Common myeloid progenitor, CD34-positive (primary cell): ENCODE measurements around the gene PRKAG2.
A peak's percentile ranks its signal among the peaks of the same experiment; 100 is the strongest.
"Not testable (repeated sequence)": the region's sequence is repeated elsewhere in the genome, so short reads cannot be mapped to it uniquely, and the experiment has no call there.

Experiments
- CTCF ChIA-PET: fragments of 350-600 bp; sonication (Branson Sonifier 250); formaldehyde crosslinking; loops from one replicate; lab custom pipeline; 2021; ENCODE audit warnings: antibody characterized with exemption; lab: Charles Lee
- POLR2A ChIA-PET: fragments of 350-600 bp; sonication (Branson Sonifier 250); formaldehyde crosslinking; loops from one replicate; lab custom pipeline; 2021; ENCODE audit warnings: antibody characterized with exemption; lab: Charles Lee
- DNase-seq, 3 donors: peaks; one replicate each; pipeline versions ENCODE4 v3.0.0 to v3.0.0-alpha.2; 2013
- H3K27ac ChIP-seq, 2 experiments: 1 replicate in 1 of 2; 2 replicates in 1 of 2; pipeline ENCODE4 v1.7.0; 2013; ENCODE audit warnings: inconsistent platforms in 2 of 2, low read length in 2 of 2, mild to moderate bottlenecking in 2 of 2, low read depth in 1 of 2, moderate library complexity in 1 of 2; ENCODE audit not compliant: severe bottlenecking in 2 of 2, insufficient read depth in 1 of 2, poor library complexity in 1 of 2
- H3K27me3 ChIP-seq, 5 experiments: replicated peaks in 2 of 5; 1 replicate in 3 of 5; 2 replicates in 2 of 5; pipeline versions ENCODE4 v1.6.1 to v1.7.0; 2013; ENCODE audit warnings: low read length in 4 of 5, mild to moderate bottlenecking in 2 of 5, moderate library complexity in 2 of 5, inconsistent platforms in 1 of 5; ENCODE audit not compliant: insufficient read depth in 5 of 5, control insufficient read depth in 4 of 5
- H3K36me3 ChIP-seq, 4 experiments: 1 replicate in 2 of 4; 2 replicates in 2 of 4; pipeline versions ENCODE4 v1.6.1 to v1.7.0; 2013; ENCODE audit warnings: low read length in 3 of 4, control low read depth in 1 of 4, mild to moderate bottlenecking in 1 of 4; ENCODE audit not compliant: control insufficient read depth in 4 of 4, insufficient read depth in 4 of 4
- H3K4me1 ChIP-seq, 4 experiments: 1 replicate in 3 of 4; 2 replicates in 1 of 4; pipeline versions ENCODE4 v1.6.1 to v1.7.1; 2013; ENCODE audit warnings: low read length in 3 of 4, mild to moderate bottlenecking in 3 of 4, control low read depth in 1 of 4, inconsistent platforms in 1 of 4, moderate library complexity in 1 of 4; ENCODE audit not compliant: control insufficient read depth in 4 of 4, insufficient read depth in 4 of 4; ENCODE audit errors: control extremely low read depth in 1 of 4
- H3K4me3 ChIP-seq, 7 experiments: 1 replicate in 4 of 7; 2 replicates in 3 of 7; pipeline versions ENCODE4 v1.5.1 to v1.7.0; 2013; ENCODE audit warnings: mild to moderate bottlenecking in 7 of 7, low read length in 6 of 7, moderate library complexity in 6 of 7, inconsistent platforms in 2 of 7, low read depth in 2 of 7, control low read depth in 1 of 7; ENCODE audit not compliant: insufficient read depth in 4 of 7, control insufficient read depth in 1 of 7; ENCODE audit errors: extremely low read depth in 1 of 7
- H3K9me3 ChIP-seq, 5 experiments: 1 replicate in 4 of 5; 2 replicates in 1 of 5; pipeline versions ENCODE4 v1.6.1 to v1.7.1; 2013; ENCODE audit warnings: low read length in 4 of 5, mild to moderate bottlenecking in 2 of 5, inconsistent platforms in 1 of 5, low read depth in 1 of 5, moderate library complexity in 1 of 5; ENCODE audit not compliant: control insufficient read depth in 4 of 5, insufficient read depth in 2 of 5; ENCODE audit errors: control extremely low read depth in 1 of 5
- WGBS: methylation state at CpG from one replicate; pipeline ENCODE4 v1.1.5; 2013; ENCODE audit not compliant: insufficient coverage; 5-methylcytosine and 5-hydroxymethylcytosine counted together

Gene PRKAG2

DNA sequence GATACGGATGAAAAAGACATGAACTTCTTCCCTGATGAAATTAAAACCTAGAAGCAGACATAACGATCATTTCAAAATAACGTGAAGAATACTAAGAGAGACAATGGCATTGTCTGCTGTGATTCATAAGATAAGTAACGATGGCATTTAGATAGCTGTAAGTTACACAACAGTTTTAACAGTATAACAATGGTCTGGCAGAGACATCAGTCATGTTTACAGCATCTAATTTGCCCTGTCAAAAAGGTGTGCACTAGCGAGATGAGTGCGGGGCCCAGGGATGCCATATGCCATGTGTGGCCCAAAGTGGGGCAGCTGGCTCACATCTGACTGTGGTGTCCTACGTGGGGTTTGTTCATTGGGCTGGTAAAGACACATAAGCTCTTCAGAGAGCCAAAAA, 301.5 kb downstream of the PRKAG2 start:
- WGBS, result 97% methylated on average over 6 of the region's 7 CpGs
- Histone ChIP-seq H3K9me3 (peaks cover 0 to 20% (median 12%) of the 10 kb centered on the region in 5 experiments), H3K27me3 (no peaks in the 10 kb centered on the region), H3K4me1 (no peaks in the 10 kb centered on the region), H3K36me3 (peaks cover 6 to 18% (median 8%) of the 10 kb centered on the region in 4 experiments), H3K4me3 (no peak overlapping the region), H3K27ac (no peak overlapping the region)
- ChIA-PET POLR2A (interaction anchor here (0.6 kb wide), 1 partner anchor 558 kb away, joined by 3 read pairs; no protein-coding TSS in a partner anchor), CTCF (interaction anchor here (1.1 to 1.9 kb wide), 4 partner anchors 10 to 208 kb away, joined by 3 to 7 read pairs (median 6); no protein-coding TSS in a partner anchor)
- DNase-seq, result no peak

DNA sequence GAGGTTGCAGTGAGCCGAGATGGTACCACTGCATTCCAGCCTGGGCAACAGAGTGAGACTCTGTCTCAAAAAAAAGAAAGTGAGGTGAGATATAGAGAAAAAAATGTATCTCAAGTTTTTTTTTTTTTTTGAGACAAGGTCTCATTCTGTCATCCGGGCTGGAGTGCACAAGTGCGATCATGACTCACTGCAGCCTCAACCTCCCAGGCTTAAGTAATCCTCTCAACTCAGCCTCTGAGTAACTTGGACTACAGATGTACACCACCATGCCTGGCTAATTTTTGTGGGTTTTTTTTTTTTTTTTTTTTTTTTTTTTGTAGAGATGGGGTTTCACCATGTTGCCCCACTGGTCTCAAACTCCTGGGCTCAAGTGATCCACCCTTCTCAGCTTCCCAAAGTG, 303.9 kb downstream of the PRKAG2 start:
- POLR2A ChIA-PET, result not testable (repeated sequence)
- CTCF ChIA-PET, result interaction anchor here (0.8 to 2.8 kb wide), 3 partner anchors 23 to 190 kb away, joined by 3 to 27 read pairs (median 3); no protein-coding TSS in a partner anchor
- 97% methylated on average over 3 of the region's 3 CpGs for WGBS

DNA sequence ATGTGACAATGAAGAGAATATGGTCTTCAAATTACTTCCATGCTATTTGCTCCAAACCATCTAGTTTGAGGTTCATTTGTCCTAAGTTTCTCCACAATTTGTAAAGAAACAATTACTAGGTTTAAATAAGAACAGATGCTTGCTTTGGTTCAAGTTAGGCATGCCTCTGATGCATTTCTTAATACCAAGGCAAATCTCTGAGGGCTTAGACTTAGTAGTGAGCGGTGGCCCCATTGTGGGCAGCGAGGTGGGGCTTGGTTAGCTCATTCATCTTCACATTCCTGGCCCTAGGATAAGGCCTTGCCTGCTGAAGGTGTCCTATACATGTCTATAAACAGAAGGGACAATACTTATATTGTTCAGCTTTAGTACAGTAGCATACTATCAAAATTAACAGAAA, 304.8 kb downstream of the PRKAG2 start:
- ChIA-PET POLR2A (no interaction called here), CTCF (interaction anchor here (0.8 to 2.8 kb wide), 6 partner anchors 22 to 211 kb away, joined by 3 to 27 read pairs (median 4); no protein-coding TSS in a partner anchor)
- WGBS, result 100% methylated on average over 1 of the region's 2 CpGs
- Histone ChIP-seq H3K27ac (no peak overlapping the region), H3K27me3 (no peaks in the 10 kb centered on the region), H3K4me3 (no peak overlapping the region), H3K36me3 (peaks cover 2 to 24% (median 13%) of the 10 kb centered on the region in 4 experiments), H3K9me3 (no peaks in the 10 kb centered on the region), H3K4me1 (no peaks in the 10 kb centered on the region)
- DNase-seq, result no peak

More for the DNA sequence above, 303.9 kb downstream of the PRKAG2 start:
- not testable (repeated sequence) for DNase-seq, H3K4me1 ChIP-seq, H3K27ac ChIP-seq, H3K9me3 ChIP-seq, H3K27me3 ChIP-seq, H3K4me3 ChIP-seq
- peaks cover 2 to 22% (median 13%) of the 10 kb centered on the region in 4 experiments for H3K36me3 ChIP-seq

DNA sequence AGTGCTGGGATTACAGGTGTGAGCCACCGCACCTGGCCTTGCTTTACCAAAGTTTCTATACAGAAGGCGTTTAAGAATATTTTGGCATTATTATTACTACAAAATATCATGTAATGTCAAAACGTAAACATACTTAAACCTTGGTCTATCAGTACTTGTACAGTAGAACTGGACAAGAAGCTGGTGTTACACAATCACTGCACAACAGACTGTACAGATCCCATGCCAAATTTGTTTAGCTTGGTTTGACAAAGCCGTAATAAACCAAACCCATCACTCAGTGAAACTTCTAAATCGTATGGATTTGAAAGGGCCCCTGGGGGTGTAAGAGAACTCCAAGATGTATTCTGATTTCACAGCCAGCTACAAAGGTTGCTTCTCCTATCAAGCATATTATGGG, 305.4 kb downstream of the PRKAG2 start:
- 100% methylated on average over 2 of the region's 5 CpGs for WGBS
- Histone ChIP-seq H3K4me3 (no peak overlapping the region), H3K27me3 (no peaks in the 10 kb centered on the region), H3K9me3 (no peaks in the 10 kb centered on the region), H3K4me1 (no peaks in the 10 kb centered on the region), H3K27ac (no peak overlapping the region), H3K36me3 (peaks cover 2 to 24% (median 13%) of the 10 kb centered on the region in 4 experiments)
- CTCF ChIA-PET, result interaction anchor here (0.7 to 2.8 kb wide), 7 partner anchors 64 to 286 kb away, joined by 3 to 27 read pairs (median 4); no protein-coding TSS in a partner anchor
- POLR2A ChIA-PET, result no interaction called here
- no peak for DNase-seq

DNA sequence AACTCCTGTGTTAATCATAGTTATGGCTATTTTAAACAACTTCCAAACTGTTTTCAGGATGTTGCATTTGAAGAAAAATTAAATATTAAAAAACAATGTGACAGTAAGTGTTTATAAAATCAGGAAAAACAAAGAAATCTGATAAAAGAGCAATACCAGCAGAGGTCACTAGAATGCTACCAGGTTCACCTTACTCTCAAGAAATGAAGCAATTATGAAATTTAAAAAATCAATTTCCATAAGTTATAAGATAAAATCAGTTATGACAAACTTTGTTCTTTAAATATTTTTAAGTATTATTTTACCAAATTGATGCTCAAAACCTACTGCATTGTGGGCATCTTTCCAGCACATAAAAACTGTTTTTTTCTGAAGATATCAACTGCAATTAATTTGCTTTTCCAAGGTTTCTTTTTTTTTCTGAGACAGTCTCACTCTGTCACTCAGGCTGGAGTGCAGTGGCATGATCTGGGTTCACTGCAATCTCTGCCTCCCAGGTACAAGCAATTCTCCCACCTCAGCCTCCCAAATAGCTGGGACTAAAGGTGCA, 306.5 kb downstream of the PRKAG2 start:
- H3K27ac ChIP-seq, result no peak overlapping the region
- H3K4me1 ChIP-seq, result no peaks in the 10 kb centered on the region
- DNase-seq, result peak; percentile 25 to 58 (median 54)
- POLR2A ChIA-PET, result no interaction called here
- no peaks in the 10 kb centered on the region for H3K27me3 ChIP-seq
- H3K9me3 ChIP-seq, result no peaks in the 10 kb centered on the region
- CTCF ChIA-PET, result interaction anchor here (1.0 to 2.8 kb wide), 4 partner anchors 12 to 213 kb away, joined by 3 to 27 read pairs (median 6); no protein-coding TSS in a partner anchor
- no peak overlapping the region for H3K4me3 ChIP-seq
- H3K36me3 ChIP-seq, result peaks cover 4 to 23% (median 14%) of the 10 kb centered on the region in 4 experiments

DNA sequence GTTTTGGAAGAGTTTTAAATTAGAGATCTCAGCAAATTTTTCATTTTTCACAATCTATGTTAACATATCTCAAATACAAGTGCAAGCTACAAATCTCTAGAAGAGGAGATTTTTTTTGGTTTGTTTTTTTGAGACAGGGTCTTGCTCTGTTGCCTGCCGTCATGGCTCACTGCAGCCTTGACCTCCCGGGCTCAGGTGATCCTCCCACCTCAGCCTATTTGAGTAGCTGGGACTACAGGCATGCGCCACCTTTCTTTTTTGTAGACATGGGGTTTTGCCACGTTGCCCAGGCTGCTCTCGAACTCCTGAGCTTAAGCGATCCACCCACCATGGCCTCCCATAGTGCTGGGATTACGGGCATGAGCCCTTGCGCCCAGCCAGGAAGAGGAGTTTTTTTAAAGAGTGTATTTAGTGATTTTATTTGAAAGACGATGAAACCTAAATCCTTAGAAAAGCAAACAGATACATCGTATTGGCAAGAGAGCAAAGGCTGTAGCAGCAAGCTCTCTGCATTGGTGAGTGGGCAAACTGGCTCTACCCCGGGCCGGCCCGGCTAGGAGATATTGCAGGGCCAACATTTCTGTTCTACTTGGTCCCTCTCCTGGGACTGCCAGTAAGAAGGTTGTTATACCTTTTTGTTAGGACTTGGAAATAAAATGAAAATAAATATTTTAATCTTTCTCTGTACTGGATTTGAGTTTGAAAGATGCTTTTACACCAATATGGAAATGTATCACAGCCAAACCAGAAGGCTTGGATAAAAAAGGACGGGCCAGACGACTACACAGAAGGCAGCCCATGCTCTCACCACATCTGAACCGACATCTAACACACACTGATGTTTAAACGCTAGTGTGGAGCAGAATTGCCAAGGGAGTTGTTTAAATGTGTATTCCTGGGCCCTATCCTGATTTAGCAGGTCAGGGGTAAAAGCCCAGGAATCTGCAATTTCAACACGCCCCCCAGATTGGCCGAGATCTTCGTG, 307.7 kb downstream of the PRKAG2 start:
- POLR2A ChIA-PET, result no interaction called here
- no peak for DNase-seq
- no peaks in the 10 kb centered on the region for H3K9me3 ChIP-seq
- H3K27me3 ChIP-seq, result no peaks in the 10 kb centered on the region
- 99% methylated on average over 7 of the region's 20 CpGs for WGBS
- no peak overlapping the region for H3K27ac ChIP-seq
- no peaks in the 10 kb centered on the region for H3K4me1 ChIP-seq
- CTCF ChIA-PET, result interaction anchor here (0.7 to 2.1 kb wide), 3 partner anchors 13 to 191 kb away, joined by 3 to 7 read pairs (median 4); no protein-coding TSS in a partner anchor
- H3K36me3 ChIP-seq, result peaks cover 6 to 28% (median 18%) of the 10 kb centered on the region in 4 experiments
- H3K4me3 ChIP-seq, result no peak overlapping the region
